Suprapubic skin (tissue), 4 donors: Measurements from ENCODE around the gene SPATA20. TPM values are rescaled to one million over a fixed set of nuclear protein-coding genes. Genes with fewer than 3 reads are reported as not detected.

Experiments used
- DNase-seq, 2 donors: peaks; one replicate each; pipeline ENCODE4 v3.0.0-alpha.2; 2019; ENCODE audit warnings: low spot score in 2 of 2
- H3K27ac ChIP-seq: fragments of 200-600 bp; sonication (generic); one replicate; pipeline ENCODE4 v1.5.1; 2019
- H3K27me3 ChIP-seq: fragments of 200-600 bp; sonication (generic); one replicate; pipeline ENCODE4 v1.5.1; 2019
- H3K36me3 ChIP-seq: fragments of 200-600 bp; sonication (generic); one replicate; pipeline ENCODE4 v1.5.1; 2019
- H3K4me1 ChIP-seq: fragments of 200-600 bp; sonication (generic); one replicate; pipeline ENCODE4 v1.5.1; 2019
- H3K4me3 ChIP-seq: fragments of 200-600 bp; sonication (generic); one replicate; pipeline ENCODE4 v1.5.1; 2019; ENCODE audit warnings: mild to moderate bottlenecking
- H3K9me3 ChIP-seq: fragments of 200-600 bp; sonication (generic); one replicate; pipeline ENCODE4 v1.5.1; 2019
- CTCF ChIP-seq, 2 donors: fragments of 200-600 bp in 1 of 2; fragments of 450-650 bp in 1 of 2; sonication (generic) in 1 of 2; IDR thresholded peaks; one replicate each; pipeline ENCODE4 v1.5.1; 2016 to 2019; ENCODE audit warnings: antibody characterized with exemption in 2 of 2, mild to moderate bottlenecking in 1 of 2, moderate library complexity in 1 of 2
- EP300 ChIP-seq: sonication (generic); formaldehyde crosslinking; IDR thresholded peaks from one replicate; pipeline ENCODE4 v1.6.1; 2017; ENCODE audit warnings: antibody characterized with exemption
- POLR2A ChIP-seq, 2 donors: fragments of 450-650 bp; IDR thresholded peaks; one replicate each; pipeline ENCODE4 v1.6.1; 2017; ENCODE audit warnings: antibody characterized with exemption in 2 of 2, mild to moderate bottlenecking in 2 of 2, moderate library complexity in 2 of 2
- POLR2AphosphoS5 ChIP-seq, 3 donors: sonication (generic); formaldehyde crosslinking; IDR thresholded peaks; one replicate each; pipeline ENCODE4 v1.6.1; 2017; ENCODE audit warnings: antibody characterized with exemption in 3 of 3
- WGBS: methylation state at CpG from one replicate; pipeline ENCODE4 v1.1.5; 2018; 5-methylcytosine and 5-hydroxymethylcytosine counted together
- total RNA-seq, 4 donors: library from RNA; depleted of rRNA; stranded (reverse); fragments of >200 nt; gene quantifications; one replicate each; pipeline ENCODE4 v1.1.0, GENCODE V29; 2016

Gene SPATA20
- total RNA-seq, 4 donors from 2014 or later, result 36.5 to 75.4 (median 50.9) TPM

GRCh38 chr17:50527949-50528474 lies 19.0 kb upstream of the SPATA20 start:
- TF ChIP-seq POLR2AphosphoS5 (IDR thresholded peaks at IDR 0.05), result no peak
- no peak for TF ChIP-seq POLR2A (IDR thresholded peaks at IDR 0.05)
- TF ChIP-seq CTCF (IDR thresholded peaks at IDR 0.05), result no peak
- TF ChIP-seq EP300, result no peak
- WGBS, result 46% methylated on average over 4 of the region's 4 CpGs

GRCh38 chr17:50529849-50530248 lies 17.1 kb upstream of the SPATA20 start:
- Histone ChIP-seq H3K4me1 (peaks cover 34% of the 10 kb centered on the region), H3K4me3 (no peak overlapping the region), H3K27me3 (peaks cover 38% of the 10 kb centered on the region), H3K36me3 (no peaks in the 10 kb centered on the region), H3K9me3 (no peaks in the 10 kb centered on the region), H3K27ac (no peak overlapping the region)
- TF ChIP-seq EP300, result no peak
- no peak for TF ChIP-seq CTCF (IDR thresholded peaks at IDR 0.05)
- no peak for TF ChIP-seq POLR2A (IDR thresholded peaks at IDR 0.05)
- TF ChIP-seq POLR2AphosphoS5 (IDR thresholded peaks at IDR 0.05), result no peak
- 86% methylated on average over 7 of the region's 7 CpGs for WGBS
- DNase-seq, result no peak

More at GRCh38 chr17:50527949-50528474, 19.0 kb upstream of the SPATA20 start:
- no peak for DNase-seq
- Histone ChIP-seq H3K4me3 (no peak overlapping the region), H3K9me3 (no peaks in the 10 kb centered on the region), H3K27me3 (peaks cover 38% of the 10 kb centered on the region), H3K27ac (no peak overlapping the region), H3K4me1 (peaks cover 15% of the 10 kb centered on the region), H3K36me3 (no peaks in the 10 kb centered on the region)

- H3K27ac ChIP-seq, result no peak overlapping the region
- 65% methylated on average over 6 of the region's 6 CpGs for WGBS
- no peaks in the 10 kb centered on the region for H3K36me3 ChIP-seq
- H3K4me3 ChIP-seq, result no peak overlapping the region
- peaks cover 38% of the 10 kb centered on the region for H3K27me3 ChIP-seq
- DNase-seq, result no peak
- H3K4me1 ChIP-seq, result peaks cover 44% of the 10 kb centered on the region
- no peaks in the 10 kb centered on the region for H3K9me3 ChIP-seq
- TF ChIP-seq CTCF (IDR thresholded peaks at IDR 0.05) (no peak), EP300 (no peak), POLR2AphosphoS5 (IDR thresholded peaks at IDR 0.05) (no peak), POLR2A (IDR thresholded peaks at IDR 0.05) (no peak)
These were observed 15.4 kb upstream of the SPATA20 start for GRCh38 chr17:50531428-50532025.

- Histone ChIP-seq H3K27ac (peak within 1 kb of the TSS; percentile 78), H3K27me3 (peaks cover 38% of the 10 kb centered on the region), H3K4me3 (peak within 1 kb of the TSS; percentile 51), H3K9me3 (no peaks in the 10 kb centered on the region), H3K36me3 (no peaks in the 10 kb centered on the region), H3K4me1 (peaks cover 44% of the 10 kb centered on the region)
- no peak for DNase-seq
- WGBS, result 3% methylated on average over 8 of the region's 21 CpGs
- TF ChIP-seq POLR2AphosphoS5 (IDR thresholded peaks at IDR 0.05) (peak in 1 of 3 donors; percentile 61), POLR2A (IDR thresholded peaks at IDR 0.05) (no peak)
These were observed 14.4 kb upstream of the SPATA20 start, which contains the start of gene EPN3 for GRCh38 chr17:50532452-50533024. TSS of gene EPN3 (plus strand) at chr17:50532735. CDS start at chr17:50536557, 3,822 bp downstream.

GRCh38 chr17:50533185-50533584 lies 13.8 kb upstream of the SPATA20 start:
- no peaks in the 10 kb centered on the region for H3K9me3 ChIP-seq
- H3K36me3 ChIP-seq, result no peaks in the 10 kb centered on the region
- TF ChIP-seq POLR2AphosphoS5 (IDR thresholded peaks at IDR 0.05), result no peak
- TF ChIP-seq POLR2A (IDR thresholded peaks at IDR 0.05), result no peak
- no peak for TF ChIP-seq CTCF (IDR thresholded peaks at IDR 0.05)
- TF ChIP-seq EP300, result no peak
- peaks cover 38% of the 10 kb centered on the region for H3K27me3 ChIP-seq
- DNase-seq, result no peak
- peak overlapping the region; percentile 78 for H3K27ac ChIP-seq
- WGBS, result 10% methylated on average over 5 of the region's 5 CpGs
- H3K4me1 ChIP-seq, result peaks cover 44% of the 10 kb centered on the region
- peak overlapping the region; percentile 51 for H3K4me3 ChIP-seq
